ENCODE data around the gene ARHGAP26.
A peak's percentile ranks its signal among the peaks of the same experiment; 100 is the strongest.

ARHGAP26 gene

DNA sequence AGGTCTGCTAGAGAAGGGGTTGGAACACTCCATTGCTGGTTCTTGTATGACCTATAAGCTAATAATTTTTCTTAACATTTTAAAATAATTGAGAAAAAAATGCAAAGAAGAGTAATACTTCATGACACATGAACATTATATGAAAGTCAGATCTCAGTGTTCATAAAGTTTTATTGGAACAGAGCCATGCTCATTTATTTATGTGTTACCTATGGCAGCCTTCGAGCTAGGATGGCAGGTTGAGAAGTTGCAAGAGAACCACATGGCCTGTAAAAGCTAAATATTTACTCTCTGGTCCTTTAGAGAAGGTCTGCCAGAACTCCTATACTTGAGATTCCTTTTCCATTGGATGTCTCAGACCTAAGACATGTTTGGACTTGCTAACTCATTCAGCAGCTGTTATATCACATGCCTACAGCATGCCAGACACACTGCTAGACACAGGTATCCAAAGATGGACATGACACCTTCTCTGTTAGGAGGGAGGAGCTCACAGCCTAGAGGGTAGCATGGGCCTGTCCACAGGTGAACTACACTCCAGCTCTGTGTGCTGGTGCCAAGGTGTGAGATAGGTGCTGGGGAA, 304.3 kb downstream of the ARHGAP26 start:
- 54% methylated on average over 1 of the region's 1 CpG for WGBS
- no peaks in the 10 kb centered on the region for H3K27me3 ChIP-seq (ENCODE audit: control insufficient read depth in 1 of 2, insufficient read depth in 1 of 2, low read length in 2 of 2)
- no peak overlapping the region for H3K27ac ChIP-seq (ENCODE audit: low read length, poor library complexity, severe bottlenecking)
- peak overlapping the region; percentile 97 for H4K91ac ChIP-seq (ENCODE audit: low read length)
- peak overlapping the region in 1 of 2 experiments; percentile 51 for H3K4ac ChIP-seq (ENCODE audit: low read depth in 1 of 2, low read length in 2 of 2)
- H4K8ac ChIP-seq (ENCODE audit: low read length) = peak overlapping the region; percentile 98
- no peak overlapping the region for H2BK5ac ChIP-seq (ENCODE audit: low read depth, low read length, poor library complexity, severe bottlenecking)
- peak overlapping the region in 1 of 2 experiments; percentile 9 for H3K23ac ChIP-seq (ENCODE audit: low read length in 2 of 2)
- H2BK12ac ChIP-seq (ENCODE audit: low read length in 2 of 2) = peak overlapping the region; percentile 38 to 99
- H3K4me3 ChIP-seq (ENCODE audit: insufficient read depth in 1 of 2, low read depth in 1 of 2, low read length in 2 of 2) = no peak overlapping the region
- no peak for DNase-seq
- H3K9ac ChIP-seq (ENCODE audit: low read length) = no peak overlapping the region
- H2BK15ac ChIP-seq (ENCODE audit: low read depth, poor library complexity, severe bottlenecking) = peak overlapping the region; percentile 60
- no peak overlapping the region for H3K4me2 ChIP-seq (ENCODE audit: low read length, poor library complexity, severe bottlenecking)
- no peaks in the 10 kb centered on the region for H3K36me3 ChIP-seq (ENCODE audit: control insufficient read depth in 1 of 2, insufficient read depth in 2 of 2, low read depth in 1 of 2, low read length in 2 of 2)
- no peaks in the 10 kb centered on the region for H3K9me3 ChIP-seq (ENCODE audit: control insufficient read depth, low read length)
- no peaks in the 10 kb centered on the region for H3K79me1 ChIP-seq (replicated peaks; ENCODE audit: low read length, poor library complexity, severe bottlenecking)
- peaks cover 3% of the 10 kb centered on the region for H3K4me1 ChIP-seq (ENCODE audit: control insufficient read depth, insufficient read depth, low read depth, low read length)
- peak overlapping the region; percentile 23 for H2AK5ac ChIP-seq (ENCODE audit: low read length, severe bottlenecking)
- H2BK120ac ChIP-seq (ENCODE audit: low read depth, low read length) = peak overlapping the region; percentile 92
- H3K18ac ChIP-seq (ENCODE audit: low read depth in 1 of 2, low read length in 2 of 2) = peak overlapping the region; percentile 72 to 99
- peak overlapping the region in 1 of 2 experiments; percentile 12 for H3K14ac ChIP-seq (ENCODE audit: low read length in 2 of 2)
- H2AFZ ChIP-seq (ENCODE audit: low read depth, low read length) = no peak overlapping the region

- Histone ChIP-seq H2BK120ac (ENCODE audit: low read depth, low read length) (no peak overlapping the region), H3K18ac (ENCODE audit: low read depth in 1 of 2, low read length in 2 of 2) (no peak overlapping the region), H2AFZ (ENCODE audit: low read depth, low read length) (no peak overlapping the region), H3K4ac (ENCODE audit: low read depth in 1 of 2, low read length in 2 of 2) (no peak overlapping the region), H3K79me1 (replicated peaks; ENCODE audit: low read length, poor library complexity, severe bottlenecking) (peaks cover 2% of the 10 kb centered on the region), H3K4me3 (ENCODE audit: insufficient read depth in 1 of 2, low read depth in 1 of 2, low read length in 2 of 2) (no peak overlapping the region), H3K27ac (ENCODE audit: low read length, poor library complexity, severe bottlenecking) (no peak overlapping the region), H3K9me3 (ENCODE audit: control insufficient read depth, low read length) (no peaks in the 10 kb centered on the region), H3K23ac (ENCODE audit: low read length in 2 of 2) (no peak overlapping the region), H3K9ac (ENCODE audit: low read length) (no peak overlapping the region), H2BK12ac (ENCODE audit: low read length in 2 of 2) (no peak overlapping the region), H3K14ac (ENCODE audit: low read length in 2 of 2) (no peak overlapping the region), H2BK5ac (ENCODE audit: low read depth, low read length, poor library complexity, severe bottlenecking) (no peak overlapping the region), H3K36me3 (ENCODE audit: control insufficient read depth in 1 of 2, insufficient read depth in 2 of 2, low read depth in 1 of 2, low read length in 2 of 2) (no peaks in the 10 kb centered on the region), H2BK15ac (ENCODE audit: low read depth, poor library complexity, severe bottlenecking) (no peak overlapping the region), H3K4me1 (ENCODE audit: control insufficient read depth, insufficient read depth, low read depth, low read length) (peaks cover 3% of the 10 kb centered on the region), H4K8ac (ENCODE audit: low read length) (no peak overlapping the region), H3K4me2 (ENCODE audit: low read length, poor library complexity, severe bottlenecking) (no peak overlapping the region), H2AK5ac (ENCODE audit: low read length, severe bottlenecking) (no peak overlapping the region), H3K27me3 (ENCODE audit: control insufficient read depth in 1 of 2, insufficient read depth in 1 of 2, low read length in 2 of 2) (no peaks in the 10 kb centered on the region), H4K91ac (ENCODE audit: low read length) (no peak overlapping the region)
- no CpG with 5 or more reads among the region's 1 CpG for WGBS
- DNase-seq = no peak
Observed at GRCh38 chr5:143076377-143076776, 306.2 kb downstream of the ARHGAP26 start.

- H4K91ac ChIP-seq (ENCODE audit: low read length) = no peak overlapping the region
- H2BK12ac ChIP-seq (ENCODE audit: low read length in 2 of 2) = no peak overlapping the region
- H3K79me1 ChIP-seq (replicated peaks; ENCODE audit: low read length, poor library complexity, severe bottlenecking) = peaks cover 2% of the 10 kb centered on the region
- no peak overlapping the region for H3K4me3 ChIP-seq (ENCODE audit: insufficient read depth in 1 of 2, low read depth in 1 of 2, low read length in 2 of 2)
- no peak for DNase-seq
- no peak overlapping the region for H2BK15ac ChIP-seq (ENCODE audit: low read depth, poor library complexity, severe bottlenecking)
- no peak overlapping the region for H3K9ac ChIP-seq (ENCODE audit: low read length)
- no peak overlapping the region for H3K23ac ChIP-seq (ENCODE audit: low read length in 2 of 2)
- H2BK120ac ChIP-seq (ENCODE audit: low read depth, low read length) = no peak overlapping the region
- no peak overlapping the region for H3K27ac ChIP-seq (ENCODE audit: low read length, poor library complexity, severe bottlenecking)
- no peak overlapping the region for H2AK5ac ChIP-seq (ENCODE audit: low read length, severe bottlenecking)
- H4K8ac ChIP-seq (ENCODE audit: low read length) = no peak overlapping the region
- H3K4me2 ChIP-seq (ENCODE audit: low read length, poor library complexity, severe bottlenecking) = no peak overlapping the region
- H2AFZ ChIP-seq (ENCODE audit: low read depth, low read length) = no peak overlapping the region
- H3K9me3 ChIP-seq (ENCODE audit: control insufficient read depth, low read length) = no peaks in the 10 kb centered on the region
- no peak overlapping the region for H3K4ac ChIP-seq (ENCODE audit: low read depth in 1 of 2, low read length in 2 of 2)
- H3K18ac ChIP-seq (ENCODE audit: low read depth in 1 of 2, low read length in 2 of 2) = no peak overlapping the region
- no peak overlapping the region for H3K14ac ChIP-seq (ENCODE audit: low read length in 2 of 2)
- no peak overlapping the region for H2BK5ac ChIP-seq (ENCODE audit: low read depth, low read length, poor library complexity, severe bottlenecking)
- H3K36me3 ChIP-seq (ENCODE audit: control insufficient read depth in 1 of 2, insufficient read depth in 2 of 2, low read depth in 1 of 2, low read length in 2 of 2) = no peaks in the 10 kb centered on the region
- WGBS = 98% methylated on average over 6 of the region's 6 CpGs
- H3K27me3 ChIP-seq (ENCODE audit: control insufficient read depth in 1 of 2, insufficient read depth in 1 of 2, low read length in 2 of 2) = no peaks in the 10 kb centered on the region
- peaks cover 3% of the 10 kb centered on the region for H3K4me1 ChIP-seq (ENCODE audit: control insufficient read depth, insufficient read depth, low read depth, low read length)
Observed at GRCh38 chr5:143077453-143078103, 307.4 kb downstream of the ARHGAP26 start.

DNA sequence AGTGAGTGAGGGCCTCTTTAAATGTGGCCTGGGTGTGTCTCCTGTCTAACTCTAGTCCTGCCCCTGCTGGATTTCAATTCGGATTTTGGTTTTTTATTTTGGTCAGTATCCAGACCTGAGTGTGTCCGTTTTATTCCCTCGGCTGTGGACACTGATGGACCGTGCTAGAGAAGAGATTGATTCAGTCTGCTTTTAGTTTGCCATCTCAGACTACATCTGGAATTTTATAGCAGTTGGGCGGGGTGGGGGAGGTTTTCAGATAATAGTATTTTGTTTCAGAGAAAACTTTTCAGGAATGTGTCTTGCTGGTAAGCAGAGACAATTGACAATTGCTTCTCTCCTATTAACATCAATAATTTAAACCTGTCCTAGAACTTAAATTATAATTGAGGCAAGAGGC, 308.1 kb downstream of the ARHGAP26 start:
- H3K4me3 ChIP-seq (ENCODE audit: insufficient read depth in 1 of 2, low read depth in 1 of 2, low read length in 2 of 2) = no peak overlapping the region
- no peaks in the 10 kb centered on the region for H3K36me3 ChIP-seq (ENCODE audit: control insufficient read depth in 1 of 2, insufficient read depth in 2 of 2, low read depth in 1 of 2, low read length in 2 of 2)
- no peak overlapping the region for H2BK5ac ChIP-seq (ENCODE audit: low read depth, low read length, poor library complexity, severe bottlenecking)
- no peak overlapping the region for H2BK12ac ChIP-seq (ENCODE audit: low read length in 2 of 2)
- no peaks in the 10 kb centered on the region for H3K27me3 ChIP-seq (ENCODE audit: control insufficient read depth in 1 of 2, insufficient read depth in 1 of 2, low read length in 2 of 2)
- H3K79me1 ChIP-seq (replicated peaks; ENCODE audit: low read length, poor library complexity, severe bottlenecking) = peaks cover 2% of the 10 kb centered on the region
- H3K14ac ChIP-seq (ENCODE audit: low read length in 2 of 2) = no peak overlapping the region
- WGBS = 80% methylated on average over 4 of the region's 5 CpGs
- H2BK15ac ChIP-seq (ENCODE audit: low read depth, poor library complexity, severe bottlenecking) = no peak overlapping the region
- no peak overlapping the region for H2BK120ac ChIP-seq (ENCODE audit: low read depth, low read length)
- peak overlapping the region; percentile 23 for H3K9ac ChIP-seq (ENCODE audit: low read length)
- H3K23ac ChIP-seq (ENCODE audit: low read length in 2 of 2) = no peak overlapping the region
- peaks cover 3% of the 10 kb centered on the region for H3K4me1 ChIP-seq (ENCODE audit: control insufficient read depth, insufficient read depth, low read depth, low read length)
- H4K91ac ChIP-seq (ENCODE audit: low read length) = no peak overlapping the region
- no peak overlapping the region for H2AK5ac ChIP-seq (ENCODE audit: low read length, severe bottlenecking)
- H3K27ac ChIP-seq (ENCODE audit: low read length, poor library complexity, severe bottlenecking) = no peak overlapping the region
- no peak overlapping the region for H4K8ac ChIP-seq (ENCODE audit: low read length)
- no peak overlapping the region for H3K4ac ChIP-seq (ENCODE audit: low read depth in 1 of 2, low read length in 2 of 2)
- H2AFZ ChIP-seq (ENCODE audit: low read depth, low read length) = no peak overlapping the region
- no peak for DNase-seq
- no peak overlapping the region for H3K18ac ChIP-seq (ENCODE audit: low read depth in 1 of 2, low read length in 2 of 2)
- H3K4me2 ChIP-seq (ENCODE audit: low read length, poor library complexity, severe bottlenecking) = no peak overlapping the region
- no peaks in the 10 kb centered on the region for H3K9me3 ChIP-seq (ENCODE audit: control insufficient read depth, low read length)
